Activated gamma-delta T cell treated with anti-CD3 and anti-CD28 coated beads, Interleukin-2, amount 50 U/mL, for 16 hours (primary cell): ENCODE measurements around the gene SP140L.
"Not testable (repeated sequence)": the region's sequence is repeated elsewhere in the genome, so short reads cannot be mapped to it uniquely, and the experiment has no call there.

Experiments used
- DNase-seq: peaks from one replicate; pipeline ENCODE4 v3.0.0-alpha.2; 2020; ENCODE audit warnings: low read depth

SP140L gene

DNA sequence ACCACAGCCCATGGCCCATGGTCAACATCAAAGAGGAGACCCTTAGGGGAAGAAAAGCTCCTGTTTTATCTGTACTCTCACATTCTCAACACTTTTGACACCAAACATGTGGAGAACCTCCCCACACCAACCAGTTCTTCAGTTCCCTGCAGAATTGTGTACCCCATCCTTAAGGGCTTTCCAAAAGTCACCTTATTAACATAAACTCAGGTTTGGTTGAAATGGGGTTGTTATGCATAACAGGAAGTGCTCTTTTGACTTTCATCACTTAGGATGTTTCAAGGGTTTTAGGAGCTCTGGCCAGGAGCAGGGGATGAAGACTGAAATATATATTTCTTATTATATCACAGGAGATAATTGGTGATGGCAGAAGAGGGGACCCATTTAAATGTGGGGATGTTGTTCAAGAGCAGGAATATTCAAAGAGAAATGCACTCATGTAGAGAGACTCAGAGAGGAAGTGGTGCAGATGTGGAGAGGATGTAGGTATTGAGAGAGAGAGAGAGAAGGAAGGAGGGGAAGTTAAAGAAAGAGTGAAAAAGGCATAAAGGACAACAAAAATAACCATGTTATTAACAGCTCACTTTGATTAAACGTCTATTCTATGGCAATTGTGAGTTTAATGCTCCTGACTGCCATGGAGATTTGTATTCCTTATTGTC lies 35.2 kb downstream of the SP140L start:
- DNase-seq: no peak

DNA sequence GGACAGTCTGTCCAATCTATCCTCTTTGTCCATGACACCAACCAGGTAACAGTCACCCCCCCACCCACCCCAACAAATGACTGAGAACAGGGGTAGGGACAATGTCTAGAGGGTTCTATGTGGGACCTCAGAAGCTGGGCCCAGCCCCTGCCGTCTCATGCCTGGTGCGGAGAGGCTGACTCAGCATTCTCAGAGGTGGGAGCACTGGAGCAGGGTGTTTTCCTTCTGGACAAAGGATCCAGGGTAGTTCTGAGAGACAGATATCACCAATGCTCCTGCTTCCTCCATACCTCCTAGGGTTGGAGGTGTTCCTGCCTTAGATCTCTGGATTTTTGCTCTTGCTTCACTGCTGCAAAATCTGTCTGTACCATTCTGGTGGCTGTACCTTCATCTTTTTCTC lies 55.1 kb downstream of the SP140L start:
- no peak for DNase-seq

DNA sequence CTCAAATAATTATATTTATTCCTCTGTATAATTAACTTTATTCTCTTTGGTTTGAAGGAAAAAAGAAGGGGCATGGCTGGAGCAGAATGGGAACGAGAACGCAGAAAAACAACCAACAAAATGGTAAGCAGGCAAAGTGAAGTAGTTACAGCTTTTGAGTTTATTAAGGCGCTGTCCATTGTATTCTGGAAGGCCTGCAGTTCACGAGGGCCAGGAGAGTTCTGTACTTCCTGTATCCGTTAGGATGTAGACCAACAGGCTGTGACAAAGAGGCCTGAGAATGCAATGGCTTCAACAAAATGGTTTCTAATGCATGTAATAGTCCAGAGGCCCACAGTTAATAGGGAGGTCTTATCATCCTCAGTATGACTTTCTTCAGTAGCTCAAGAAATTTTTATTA lies 56.5 kb downstream of the SP140L start:
- DNase-seq: no peak

DNA sequence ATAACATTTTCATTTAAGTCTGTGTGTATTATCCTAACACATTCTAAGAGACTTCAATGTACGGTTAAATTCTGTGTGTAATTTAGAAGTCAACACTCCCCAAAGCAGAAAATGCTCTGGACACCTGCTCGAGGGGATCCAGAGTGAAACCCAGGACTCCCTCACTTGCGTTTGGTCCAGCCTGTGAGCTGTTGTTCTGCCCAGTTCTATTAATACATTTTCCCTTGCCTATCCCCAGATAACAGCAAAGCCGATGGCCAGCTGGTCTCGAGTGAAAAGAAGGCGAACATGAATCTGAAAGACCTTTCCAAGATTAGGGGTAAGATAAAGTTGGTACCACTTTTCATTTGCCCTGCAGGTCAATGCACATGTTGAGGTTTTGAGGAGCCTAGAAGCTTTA lies 58.0 kb downstream of the SP140L start:
- DNase-seq: no peak

DNA sequence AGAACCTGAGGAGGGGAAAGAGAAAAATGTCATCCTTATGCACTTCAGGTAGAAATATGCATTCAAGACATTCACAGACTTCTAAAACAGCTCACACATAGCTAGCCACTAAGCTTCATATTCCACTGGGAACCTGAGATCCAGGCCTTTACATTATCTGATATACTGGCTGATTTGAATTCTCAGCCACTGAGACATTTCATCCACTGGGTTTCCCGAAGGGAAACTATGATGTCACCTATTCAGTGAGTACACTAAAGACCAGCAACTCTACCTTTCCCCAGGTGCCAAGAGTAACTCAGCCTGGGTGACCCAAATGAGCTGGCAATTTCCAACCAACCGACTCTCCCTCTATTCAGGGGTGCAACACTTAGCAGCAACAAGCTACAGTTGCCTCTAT lies 67.3 kb downstream of the SP140L start:
- DNase-seq: no peak

DNA sequence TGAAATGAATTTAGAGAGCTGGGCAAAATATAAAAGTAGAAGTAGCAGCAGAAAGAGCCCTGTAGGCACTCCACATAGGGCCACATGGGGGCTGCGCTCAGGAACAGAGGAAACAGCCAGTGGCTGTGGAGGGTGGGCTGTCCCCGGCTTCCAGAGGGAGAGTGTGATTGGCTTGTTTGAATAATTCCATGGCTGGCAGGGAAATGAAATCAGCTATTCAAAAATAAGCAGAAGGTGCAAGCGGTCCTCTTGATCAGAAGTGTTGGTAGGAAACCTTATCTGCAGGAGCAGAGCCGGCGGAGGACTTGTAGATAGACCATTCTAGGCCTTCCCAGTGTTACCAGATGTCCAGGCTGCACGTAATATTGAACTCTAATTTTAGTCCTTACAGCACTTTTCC lies 71.7 kb downstream of the SP140L start:
- not testable (repeated sequence) for DNase-seq

DNA sequence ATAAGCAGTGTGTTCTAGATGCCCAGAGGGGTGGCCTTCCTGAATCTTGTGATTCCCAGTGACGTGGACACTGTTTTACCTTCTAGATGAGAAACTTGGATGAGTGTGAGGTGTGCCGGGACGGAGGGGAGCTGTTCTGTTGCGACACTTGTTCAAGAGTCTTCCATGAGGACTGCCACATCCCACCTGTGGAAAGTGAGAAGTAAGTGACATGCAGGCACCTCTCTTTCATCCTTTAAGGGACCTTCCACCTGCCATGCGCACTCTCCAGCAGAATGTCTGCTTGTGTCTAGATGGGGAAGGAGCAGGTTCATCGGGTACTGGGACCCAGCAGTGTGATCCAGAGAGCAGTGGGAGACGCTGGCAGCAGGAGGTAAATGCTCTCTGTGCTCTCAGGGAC lies 73.0 kb downstream of the SP140L start:
- DNase-seq: no peak

DNA sequence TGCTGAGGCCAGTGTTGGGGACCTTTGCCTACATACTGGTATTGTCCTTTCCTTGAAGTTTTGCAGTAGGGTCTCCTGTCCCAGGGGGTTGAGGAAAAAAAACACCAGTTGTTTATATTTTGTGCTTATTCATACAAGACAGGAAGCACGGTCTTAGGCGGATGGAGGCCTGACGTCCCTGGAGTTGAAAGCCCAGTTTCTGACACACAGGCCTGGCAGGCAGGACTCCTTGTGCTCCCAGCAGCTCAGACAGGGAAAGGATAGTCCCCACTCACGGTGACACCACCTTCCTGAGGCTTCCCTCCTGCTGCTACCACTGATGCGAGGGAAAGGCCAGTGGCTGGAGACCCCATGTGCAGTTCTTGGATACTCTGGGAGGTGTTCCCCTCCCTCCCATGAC lies 73.5 kb downstream of the SP140L start:
- no peak for DNase-seq

DNA sequence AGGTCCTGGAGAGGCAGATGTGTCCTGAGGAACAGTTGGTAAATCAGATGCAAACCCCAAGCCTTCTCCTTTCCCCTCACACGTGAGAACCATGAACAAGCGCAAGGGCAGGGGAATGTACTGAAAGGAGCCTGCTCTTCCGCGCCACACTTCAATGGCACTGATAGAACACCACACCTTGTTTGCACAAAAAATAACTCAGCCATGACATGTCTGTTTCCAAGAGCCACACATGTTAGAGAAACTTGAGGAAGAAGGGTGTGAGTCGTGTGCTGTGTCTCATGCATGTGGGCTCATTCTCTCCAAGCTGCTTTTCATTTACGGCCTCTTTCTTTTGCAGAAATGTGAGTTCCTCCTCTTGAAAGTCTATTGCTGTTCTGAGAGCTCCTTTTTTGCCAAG lies 74.0 kb downstream of the SP140L start:
- not testable (repeated sequence) for DNase-seq

DNA sequence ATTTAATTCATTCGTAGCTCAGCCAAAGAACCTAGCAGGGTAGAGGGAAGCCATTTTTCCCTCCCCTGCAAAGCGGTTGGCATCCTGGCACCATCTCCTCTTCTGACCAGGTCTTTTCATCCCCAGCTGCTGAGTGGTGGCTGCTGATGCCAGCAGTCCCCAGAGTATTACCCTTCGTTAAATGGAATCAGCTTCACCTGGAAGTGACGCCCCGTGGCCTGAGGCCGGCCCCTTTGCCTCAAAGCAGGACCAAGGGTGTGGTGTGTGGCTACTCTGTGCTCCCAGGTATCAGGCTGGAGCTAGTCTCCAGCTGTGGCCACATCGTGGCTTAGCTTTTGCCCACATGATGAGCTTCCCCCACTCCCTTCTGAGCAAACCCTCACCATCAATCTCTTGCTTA lies 76.8 kb downstream of the SP140L start:
- DNase-seq: no peak

DNA sequence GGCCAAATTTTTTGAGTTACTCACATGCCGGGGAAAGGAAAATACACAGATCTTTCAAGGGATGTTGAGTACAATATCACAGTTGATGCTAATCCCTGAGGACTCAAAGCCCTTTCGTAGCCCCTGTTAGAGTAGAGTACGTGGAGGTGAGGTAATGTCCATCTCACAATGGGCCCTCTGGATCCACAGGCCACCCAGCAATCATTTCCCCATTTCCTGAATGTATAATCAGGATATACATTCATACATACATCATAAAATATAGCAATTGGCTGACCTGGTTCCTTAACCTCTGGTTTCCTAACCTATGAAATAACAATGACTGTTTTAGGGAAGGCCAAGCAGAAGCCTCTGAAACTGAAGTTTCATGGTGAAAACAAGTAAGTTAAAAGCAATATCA lies 78.8 kb downstream of the SP140L start:
- no peak for DNase-seq

DNA sequence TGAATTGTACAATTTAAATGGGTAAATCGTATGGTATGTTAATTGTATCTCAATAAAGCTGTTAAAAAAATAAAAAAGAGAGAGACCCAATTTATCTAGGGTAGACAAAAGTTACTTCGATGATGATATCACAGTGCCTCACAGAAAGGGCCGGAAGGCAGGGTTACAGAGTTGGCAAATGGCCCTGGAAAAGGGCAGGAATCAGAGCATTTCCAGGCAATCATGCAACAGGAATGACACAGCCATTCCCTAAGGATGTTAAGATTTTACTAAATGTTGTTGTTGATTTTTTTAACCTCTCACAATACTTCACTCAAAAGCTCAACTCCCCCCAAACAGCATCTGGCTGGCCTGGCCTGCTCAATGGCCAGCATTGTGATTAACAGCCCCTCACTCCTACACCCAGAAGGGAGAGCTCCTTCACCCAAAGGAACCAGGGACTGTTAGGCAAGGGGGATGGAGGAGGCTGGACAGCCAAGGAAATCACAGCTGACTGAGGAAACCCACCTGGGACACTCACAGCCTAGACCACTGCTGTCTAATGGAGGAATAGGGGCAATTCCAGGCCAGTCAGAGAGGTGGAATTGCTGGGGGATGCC lies 81.3 kb downstream of the SP140L start:
- no peak for DNase-seq

DNA sequence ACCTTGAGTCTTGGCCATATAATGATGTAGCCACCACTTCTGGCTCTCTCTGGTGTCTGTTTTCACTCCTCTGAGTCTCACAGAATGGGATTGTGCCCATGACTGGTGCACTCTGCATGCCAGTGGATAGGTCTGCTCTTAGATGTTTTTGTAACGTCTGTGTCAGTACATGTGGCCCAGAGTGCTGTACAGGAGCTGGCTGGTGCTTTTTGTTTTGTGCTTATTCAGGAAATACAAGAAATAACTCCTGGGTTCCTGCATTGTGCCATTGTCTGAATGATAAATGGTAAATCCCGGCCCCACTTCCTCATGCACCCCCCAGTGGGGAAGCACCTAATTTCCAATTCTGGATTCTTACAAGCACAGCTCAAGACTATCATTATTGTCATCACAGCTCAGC lies 82.3 kb downstream of the SP140L start:
- DNase-seq: not testable (repeated sequence)

DNA sequence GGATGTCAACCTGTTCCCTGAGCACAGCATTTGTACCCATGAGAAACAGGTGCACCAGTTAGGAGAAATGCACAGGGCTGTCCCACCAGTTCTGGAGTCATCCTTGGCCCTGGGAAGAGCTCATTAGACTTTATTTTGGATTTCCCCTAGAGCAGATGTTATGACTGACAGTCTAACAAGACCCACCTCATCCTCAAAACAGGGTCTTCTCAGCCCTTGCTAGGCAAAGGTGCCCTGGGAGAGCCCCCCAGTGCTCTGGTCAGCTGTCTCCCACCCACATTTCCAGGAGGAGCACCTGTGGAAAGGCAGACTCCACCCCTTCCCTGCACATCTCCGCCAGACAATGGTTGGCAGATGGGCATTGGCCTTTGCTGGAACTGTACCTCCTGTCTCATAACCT lies 83.3 kb downstream of the SP140L start:
- DNase-seq: no peak

DNA sequence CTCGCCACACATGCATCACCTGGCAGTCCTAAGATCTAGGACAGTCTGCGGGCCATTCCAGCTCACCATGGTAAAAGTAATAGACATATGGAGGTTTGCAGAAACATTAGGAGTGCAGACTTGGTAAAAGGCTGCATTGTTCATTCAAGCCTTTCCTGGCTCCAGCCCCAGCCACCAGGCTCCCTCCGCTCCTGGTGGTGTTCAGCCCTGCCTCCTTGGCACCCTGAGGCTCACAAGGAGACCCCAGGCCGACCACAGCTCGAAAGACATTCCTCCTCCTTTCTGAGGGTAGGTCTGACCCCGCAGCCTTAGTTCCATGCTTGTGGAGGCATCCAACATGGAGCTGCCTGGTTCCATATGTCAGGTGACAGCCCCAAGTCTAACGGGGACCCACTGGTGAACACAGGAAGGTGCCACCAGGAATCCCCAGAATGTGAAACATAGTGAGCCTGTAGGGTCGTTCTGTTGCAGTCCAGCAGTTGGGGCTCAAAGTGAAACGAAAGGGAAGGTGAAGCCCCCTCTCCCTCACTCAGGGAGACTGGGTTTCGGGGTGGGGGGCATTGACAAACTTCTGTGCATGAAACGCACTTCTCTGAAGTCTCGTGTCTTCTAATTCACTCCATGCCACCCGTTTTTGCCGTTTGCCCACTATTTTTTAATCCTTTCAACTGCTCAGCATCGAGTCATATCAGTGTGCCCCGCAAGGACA lies 84.0 kb downstream of the SP140L start:
- no peak for DNase-seq

DNA sequence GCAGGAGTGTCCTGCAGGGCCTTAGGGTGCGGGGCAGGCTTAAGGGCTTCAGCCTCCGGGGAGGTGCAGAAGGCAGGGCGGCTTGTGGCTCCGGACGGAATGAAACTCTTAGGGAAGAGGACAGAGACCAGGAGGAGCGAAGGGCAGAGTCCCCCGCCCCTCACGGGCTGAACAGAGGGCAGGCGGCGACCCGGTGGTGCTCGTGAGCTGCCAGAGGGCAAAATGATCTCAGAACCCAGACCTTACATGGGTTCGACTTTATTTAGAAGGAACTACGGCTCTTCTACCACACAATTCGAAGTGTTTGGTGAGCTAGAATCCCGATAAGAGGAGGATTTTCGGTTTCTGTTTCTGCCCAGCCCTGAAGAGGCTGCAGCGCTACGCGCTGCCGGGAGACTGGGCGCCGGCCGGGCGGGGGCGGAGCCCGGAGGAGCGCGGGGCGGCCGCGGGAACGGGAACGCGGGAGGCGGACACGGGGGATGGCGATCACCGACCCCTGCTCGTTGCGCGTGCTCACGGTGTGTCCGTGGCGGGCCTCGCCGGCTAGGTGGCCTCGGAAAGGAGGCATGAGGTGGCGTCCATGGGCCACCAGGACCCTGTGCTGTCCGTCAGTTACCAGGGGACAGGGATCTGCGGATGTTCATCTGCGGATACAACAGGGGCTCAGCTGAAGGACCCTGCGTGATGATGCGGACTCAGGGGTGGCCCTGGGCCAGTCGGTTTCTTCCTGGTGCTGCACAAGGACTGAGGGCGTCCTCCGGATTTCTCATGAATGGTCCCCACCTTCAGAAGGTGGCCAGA lies 84.8 kb downstream of the SP140L start:
- DNase-seq: peak; percentile 36

DNA sequence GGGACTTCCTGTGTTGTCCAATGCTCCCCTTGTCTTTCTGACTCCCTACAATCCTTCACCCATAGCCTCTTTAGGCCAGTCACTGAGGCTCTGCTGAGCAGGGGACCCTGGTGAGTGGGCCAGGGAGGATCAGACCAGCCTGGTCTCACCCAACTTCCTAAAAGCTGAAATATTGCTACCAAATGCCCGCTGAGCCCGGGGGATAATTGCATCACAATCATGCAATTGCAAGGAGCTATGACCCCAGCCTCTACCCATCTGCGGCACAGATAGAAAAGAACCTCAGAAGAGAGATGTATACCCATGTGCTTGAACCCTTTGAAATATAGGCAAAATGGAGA lies 85.3 kb downstream of the SP140L start:
- DNase-seq: no peak

DNA sequence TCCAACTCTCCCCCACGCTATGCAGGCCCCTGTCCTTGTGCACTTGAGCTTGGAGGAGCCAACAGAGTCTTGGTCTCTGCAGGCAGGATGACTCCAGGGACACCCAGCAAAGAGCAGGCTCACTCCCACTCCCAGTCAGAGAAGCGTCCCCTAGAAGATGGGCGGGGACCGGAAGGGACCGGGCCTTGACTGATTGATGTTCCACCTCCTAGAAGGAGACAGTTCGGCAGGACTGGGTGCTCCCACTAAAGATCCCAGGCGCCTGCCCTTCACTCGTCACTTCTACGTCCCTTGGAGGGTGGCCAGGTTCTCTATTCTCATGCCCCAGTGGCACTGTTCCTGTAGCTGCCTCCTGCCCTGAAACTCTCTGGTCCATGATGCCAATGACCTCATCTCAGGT lies 85.9 kb downstream of the SP140L start:
- DNase-seq: no peak

DNA sequence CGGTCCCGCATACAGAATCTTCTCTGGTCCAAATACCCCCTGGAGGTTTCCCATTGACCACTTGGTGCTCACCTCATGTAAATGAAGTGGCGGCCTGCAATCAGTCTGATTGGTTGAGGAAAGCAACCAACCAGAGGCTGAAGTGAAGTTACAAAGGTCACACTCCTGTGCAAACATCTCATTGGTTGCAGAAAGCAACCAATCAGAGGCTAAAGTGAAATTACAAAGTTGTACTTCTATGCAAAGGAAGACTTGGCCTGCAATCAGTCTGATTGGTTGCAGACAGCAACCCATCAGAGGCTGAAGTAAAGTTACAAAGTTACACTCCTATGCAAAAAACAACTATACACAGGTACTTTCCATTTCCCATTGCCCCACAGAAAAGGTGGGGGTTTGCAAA lies 86.5 kb downstream of the SP140L start:
- no peak for DNase-seq

DNA sequence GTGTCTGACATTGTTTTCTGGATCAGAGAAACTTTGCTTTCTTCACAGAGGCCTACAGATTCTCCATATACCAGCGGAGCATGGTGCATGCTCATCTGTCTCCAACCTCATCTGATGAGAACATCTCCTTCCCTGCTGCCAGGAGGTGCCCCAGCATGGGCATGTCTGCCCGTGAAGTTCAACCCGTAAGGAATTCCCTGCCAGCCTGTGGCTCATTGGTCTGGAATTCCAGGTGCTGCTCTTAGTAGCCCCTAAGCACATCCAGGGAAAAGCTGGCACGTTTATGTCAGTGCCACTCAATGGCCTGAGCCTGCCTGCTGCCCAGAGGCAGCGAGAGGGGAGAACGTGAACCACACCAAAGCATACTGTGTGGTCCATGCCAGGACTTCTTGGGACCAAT lies 87.3 kb downstream of the SP140L start:
- DNase-seq: no peak

DNA sequence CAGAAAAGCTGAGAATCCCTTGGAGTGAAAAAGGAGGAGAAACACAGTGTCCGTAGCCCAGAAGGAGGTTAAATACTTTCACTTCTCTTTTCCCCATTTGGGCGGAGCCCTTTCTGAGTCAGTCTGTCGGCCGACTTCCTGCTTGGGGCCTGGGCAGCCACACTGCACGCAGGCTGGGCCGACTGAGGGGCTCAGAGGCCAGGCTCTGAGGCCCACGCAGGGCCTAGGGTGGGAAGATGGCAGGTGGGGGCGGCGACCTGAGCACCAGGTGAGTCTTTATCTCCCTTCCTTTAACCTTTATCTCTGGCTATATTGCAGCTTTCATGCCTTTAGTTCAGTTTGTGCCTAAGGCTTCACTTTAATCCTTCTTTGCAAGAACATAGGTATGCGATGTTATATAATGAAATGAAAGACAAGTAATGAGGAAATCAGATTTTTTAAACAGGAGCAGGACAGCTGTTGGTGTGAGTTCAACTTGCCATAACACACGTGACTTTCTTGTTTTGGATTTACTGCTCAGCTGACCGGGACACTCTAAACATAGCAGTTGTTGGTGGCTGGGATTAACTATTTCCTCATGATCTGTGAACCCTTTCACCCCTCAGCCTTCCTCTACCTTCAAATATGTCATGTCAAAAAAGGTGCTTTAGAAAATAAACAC lies 89.2 kb downstream of the SP140L start, which contains the start of gene SP100:
Gene SP100, plus strand, starts transcription at position 141 of the 661 bp plus-strand sequence. Its CDS starts 96 bp downstream, at position 237.
- DNase-seq: peak; percentile 69

DNA sequence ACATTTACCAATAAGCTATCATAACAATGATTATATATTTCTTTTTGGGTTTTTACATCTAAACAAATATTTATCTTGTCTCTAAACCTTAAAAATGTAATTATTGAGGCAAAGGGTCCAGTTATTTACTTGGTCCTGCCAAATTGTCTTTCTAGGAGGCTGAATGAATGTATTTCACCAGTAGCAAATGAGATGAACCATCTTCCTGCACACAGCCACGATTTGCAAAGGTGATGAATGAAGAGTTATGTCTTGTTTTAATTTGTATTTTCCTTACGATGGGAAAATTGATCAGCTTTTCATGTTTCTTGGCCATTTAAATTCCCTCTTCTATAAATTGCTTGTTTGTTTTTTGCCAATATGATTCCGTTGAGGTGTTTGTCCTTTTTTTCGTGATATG lies 90.4 kb downstream of the SP140L start:
- no peak for DNase-seq
